ENCODE data around the gene ATP11A. TPM values are rescaled to one million over a fixed set of nuclear protein-coding genes. Genes with fewer than 3 reads are reported as not detected.

The ATP11A gene
- total and polyA plus RNA-seq, 9 of the 15 experiments (the other 6 are each of a cell fraction or from before 2014, with no cell fraction given) = 0.38 to 34.2 (median 4.2) TPM

GRCh38 chr13:112759827-112760226 lies 70.0 kb downstream of the ATP11A start:
- intact Hi-C loops (cut with micrococcal nuclease) = no loop called here
- CTCF ChIA-PET (ENCODE audit: low intra/inter-chr PET ratio) = no interaction called here
- Histone ChIP-seq H3K4me2 (ENCODE audit: insufficient read depth, low read length) (no peak overlapping the region), H4K20me1 (replicated peaks; ENCODE audit: control insufficient read depth, insufficient read depth, low read length) (peaks cover 13% of the 10 kb centered on the region), H3K36me3 (ENCODE audit: control insufficient read depth, insufficient read depth, low read length) (no peaks in the 10 kb centered on the region; the same call in 2 of the 3 replicates), H3K27me3 (ENCODE audit: control insufficient read depth in 2 of 2, insufficient read depth in 2 of 2, low read length in 2 of 2) (no peaks in the 10 kb centered on the region), H3K79me2 (ENCODE audit: control insufficient read depth, insufficient read depth, low read length) (no peaks in the 10 kb centered on the region; the same call in 1 of the 3 replicates), H3K9me1 (ENCODE audit: control insufficient read depth, insufficient read depth, low read length) (peaks cover 2% of the 10 kb centered on the region), H3K9me3 (replicated peaks; ENCODE audit: control insufficient read depth, insufficient read depth, low read depth, low read length) (no peaks in the 10 kb centered on the region), H3K9ac (ENCODE audit: insufficient read depth in 1 of 2, low read depth in 2 of 2, low read length in 2 of 2) (no peak overlapping the region), H2AFZ (ENCODE audit: low read depth, low read length) (no peak overlapping the region), H3K4me1 (replicated peaks in 1 of 2; ENCODE audit: control insufficient read depth in 2 of 2, insufficient read depth in 2 of 2, low read length in 2 of 2) (peaks cover 12 to 16% of the 10 kb centered on the region in 2 experiments; a peak in 4 of 5 replicates), H3K27ac (ENCODE audit: extremely low read depth, low read depth, low read length) (no peak overlapping the region), H3K4me3 (no peak overlapping the region)
- DNase-seq (ENCODE audit: extremely low read depth in 1 of 4, low spot score in 3 of 4) (no peak), FAIRE-seq (no peak), ATAC-seq (no peak)
- in situ Hi-C loops (cut with MboI) = no loop called here
- BruUV-seq (replicated peaks) = no TSS peak
- 87% methylated on average over 11 of the region's 11 CpGs for WGBS (ENCODE audit: insufficient coverage, low coverage, missing lambda C conversion rate)
- TF ChIP-seq CEBPB (tag; IDR thresholded peaks at IDR 0.05) = no peak
- TF ChIP-seq SMC3 (conservative IDR thresholded peaks at IDR 0.05; ENCODE audit: insufficient read depth, low read depth, low read length) = no peak
- no peak for TF ChIP-seq LCOR (CRISPR knock-in tag; IDR thresholded peaks at IDR 0.05)
- TF ChIP-seq ZNF165 (CRISPR knock-in tag; IDR thresholded peaks at IDR 0.05; ENCODE audit: borderline replicate concordance) = no peak
- POLR2A ChIA-PET = no interaction called here

GRCh38 chr13:112760435-112760834 lies 70.6 kb downstream of the ATP11A start:
- intact Hi-C loops (cut with micrococcal nuclease) (no loop called here), in situ Hi-C loops (cut with MboI) (no loop called here)
- no peaks in the 10 kb centered on the region; the same call in 2 of the 3 replicates for H3K36me3 ChIP-seq (ENCODE audit: control insufficient read depth, insufficient read depth, low read length)
- DNase-seq (ENCODE audit: extremely low read depth in 1 of 4, low spot score in 3 of 4) (no peak), FAIRE-seq (no peak), ATAC-seq (no peak)
- H3K27me3 ChIP-seq (ENCODE audit: control insufficient read depth in 2 of 2, insufficient read depth in 2 of 2, low read length in 2 of 2) = no peaks in the 10 kb centered on the region
- no peak overlapping the region for H2AFZ ChIP-seq (ENCODE audit: low read depth, low read length)
- H4K20me1 ChIP-seq (replicated peaks; ENCODE audit: control insufficient read depth, insufficient read depth, low read length) = peaks cover 13% of the 10 kb centered on the region
- CTCF ChIA-PET (ENCODE audit: low intra/inter-chr PET ratio) = no interaction called here
- H3K9ac ChIP-seq (ENCODE audit: insufficient read depth in 1 of 2, low read depth in 2 of 2, low read length in 2 of 2) = no peak overlapping the region
- H3K9me3 ChIP-seq (replicated peaks; ENCODE audit: control insufficient read depth, insufficient read depth, low read depth, low read length) = no peaks in the 10 kb centered on the region
- WGBS (ENCODE audit: insufficient coverage, low coverage, missing lambda C conversion rate) = 71% methylated on average over 3 of the region's 3 CpGs
- no peaks in the 10 kb centered on the region; the same call in 1 of the 3 replicates for H3K79me2 ChIP-seq (ENCODE audit: control insufficient read depth, insufficient read depth, low read length)
- no peak overlapping the region for H3K4me3 ChIP-seq
- H3K4me1 ChIP-seq (replicated peaks in 1 of 2; ENCODE audit: control insufficient read depth in 2 of 2, insufficient read depth in 2 of 2, low read length in 2 of 2) = peaks cover 12 to 21% of the 10 kb centered on the region in 2 experiments; a peak in 4 of 5 replicates
- no peak overlapping the region for H3K4me2 ChIP-seq (ENCODE audit: insufficient read depth, low read length)
- POLR2A ChIA-PET = no interaction called here
- H3K27ac ChIP-seq (ENCODE audit: extremely low read depth, low read depth, low read length) = no peak overlapping the region
- TF ChIP-seq DNMT1 (IDR thresholded peaks at IDR 0.05) (no peak), KDM4B (IDR thresholded peaks at IDR 0.05; ENCODE audit: borderline replicate concordance in 2 of 2, low read depth in 1 of 2) (no peak), ZNF24 (IDR thresholded peaks at IDR 0.05) (no peak), THRAP3 (IDR thresholded peaks at IDR 0.05; ENCODE audit: borderline replicate concordance) (no peak), CBFA2T2 (conservative IDR thresholded peaks at IDR 0.05) (no peak), CREB1 (IDR thresholded peaks at IDR 0.05) (no peak), CREB1 (CRISPR knock-in tag; IDR thresholded peaks at IDR 0.05) (no peak), NCOA2 (IDR thresholded peaks at IDR 0.05; ENCODE audit: partially characterized antibody in 2 of 2) (no peak), SAP30 (IDR thresholded peaks at IDR 0.05; ENCODE audit: borderline replicate concordance, insufficient read depth, low read depth, low read length, poor library complexity, severe bottlenecking) (no peak), CBX1 (IDR thresholded peaks at IDR 0.05; ENCODE audit: low read depth) (no peak), SNRNP70 (optimal IDR thresholded peaks at IDR 0.05; ENCODE audit: low read depth, low read length) (no peak)
- peaks cover 2% of the 10 kb centered on the region for H3K9me1 ChIP-seq (ENCODE audit: control insufficient read depth, insufficient read depth, low read length)
- no TSS peak for BruUV-seq (replicated peaks)
